C4-2B (cell line): Measurements from ENCODE around the gene CPNE8.

ENCODE experiments used
- ZFX ChIP-seq: fragments of 450-650 bp; IDR thresholded peaks from 2 replicates; pipeline ENCODE4 v1.6.1; 2017
- TF ChIP-seq, protein P1 (sequence below): fragments of 450-650 bp; conservative IDR thresholded peaks from 2 replicates; pipeline ENCODE4 v1.5.1; 2017; ENCODE audit warnings: mild to moderate bottlenecking

DNA sequence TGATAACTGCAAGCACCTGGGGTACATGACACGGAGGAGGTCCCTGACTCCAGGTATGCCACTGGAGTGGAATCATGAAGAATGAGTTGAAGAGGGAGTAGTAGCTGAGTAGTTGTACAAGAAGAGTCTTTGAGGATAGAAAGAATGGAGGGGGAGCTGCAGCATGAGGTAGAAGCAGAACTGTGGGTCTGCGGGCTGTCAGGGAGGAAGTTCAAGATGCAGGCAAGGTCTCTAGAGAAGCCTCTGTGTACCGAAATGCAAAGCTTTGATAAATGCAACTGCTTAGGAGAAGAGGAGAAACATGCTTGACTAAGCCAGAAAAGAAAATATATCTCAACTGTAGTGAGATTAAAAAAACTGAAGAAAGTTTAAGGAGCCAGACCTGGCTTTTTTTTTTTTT is 91.5 kb downstream of the CPNE8 start:
- TF ChIP-seq ZFX = no peak
- TF ChIP-seq, protein P1, sequence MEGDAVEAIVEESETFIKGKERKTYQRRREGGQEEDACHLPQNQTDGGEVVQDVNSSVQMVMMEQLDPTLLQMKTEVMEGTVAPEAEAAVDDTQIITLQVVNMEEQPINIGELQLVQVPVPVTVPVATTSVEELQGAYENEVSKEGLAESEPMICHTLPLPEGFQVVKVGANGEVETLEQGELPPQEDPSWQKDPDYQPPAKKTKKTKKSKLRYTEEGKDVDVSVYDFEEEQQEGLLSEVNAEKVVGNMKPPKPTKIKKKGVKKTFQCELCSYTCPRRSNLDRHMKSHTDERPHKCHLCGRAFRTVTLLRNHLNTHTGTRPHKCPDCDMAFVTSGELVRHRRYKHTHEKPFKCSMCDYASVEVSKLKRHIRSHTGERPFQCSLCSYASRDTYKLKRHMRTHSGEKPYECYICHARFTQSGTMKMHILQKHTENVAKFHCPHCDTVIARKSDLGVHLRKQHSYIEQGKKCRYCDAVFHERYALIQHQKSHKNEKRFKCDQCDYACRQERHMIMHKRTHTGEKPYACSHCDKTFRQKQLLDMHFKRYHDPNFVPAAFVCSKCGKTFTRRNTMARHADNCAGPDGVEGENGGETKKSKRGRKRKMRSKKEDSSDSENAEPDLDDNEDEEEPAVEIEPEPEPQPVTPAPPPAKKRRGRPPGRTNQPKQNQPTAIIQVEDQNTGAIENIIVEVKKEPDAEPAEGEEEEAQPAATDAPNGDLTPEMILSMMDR = no peak
